Hematopoietic multipotent progenitor cell treated with erythropoietin and hydrocortisone succinate and interleukin-3 and kit ligand, for 8 days (in vitro differentiated cells): Measurements from ENCODE around the gene DNAH14.
"Not testable (repeated sequence)": the region's sequence is repeated elsewhere in the genome, so short reads cannot be mapped to it uniquely, and the experiment has no call there.

Source experiments
- DNase-seq: peaks from one replicate; pipeline ENCODE4 v3.0.0-alpha.2; 2015

The DNAH14 gene

GRCh38 chr1:225159793-225160192, 230.3 kb downstream of the DNAH14 start:
- no peak for DNase-seq

DNA sequence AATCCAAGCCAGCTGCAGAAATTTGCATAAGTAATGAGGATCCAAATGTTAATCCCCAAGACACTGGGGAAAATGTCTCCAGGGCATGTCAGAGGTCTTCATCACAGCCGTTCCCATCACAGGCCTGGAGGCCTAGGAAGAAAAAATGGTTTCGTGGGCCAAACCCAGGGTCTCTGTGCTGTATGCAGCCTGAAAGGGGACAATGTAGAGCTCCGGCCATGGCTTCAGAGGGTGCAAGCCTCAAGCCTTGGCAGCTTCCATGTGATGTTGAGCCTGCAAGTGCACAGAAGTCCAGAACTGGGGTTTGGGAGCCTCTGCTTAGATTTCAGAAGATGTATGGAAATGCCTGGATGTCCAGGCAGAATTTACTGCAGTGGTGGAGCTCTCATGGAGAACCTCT, 247.9 kb downstream of the DNAH14 start:
- not testable (repeated sequence) for DNase-seq

DNA sequence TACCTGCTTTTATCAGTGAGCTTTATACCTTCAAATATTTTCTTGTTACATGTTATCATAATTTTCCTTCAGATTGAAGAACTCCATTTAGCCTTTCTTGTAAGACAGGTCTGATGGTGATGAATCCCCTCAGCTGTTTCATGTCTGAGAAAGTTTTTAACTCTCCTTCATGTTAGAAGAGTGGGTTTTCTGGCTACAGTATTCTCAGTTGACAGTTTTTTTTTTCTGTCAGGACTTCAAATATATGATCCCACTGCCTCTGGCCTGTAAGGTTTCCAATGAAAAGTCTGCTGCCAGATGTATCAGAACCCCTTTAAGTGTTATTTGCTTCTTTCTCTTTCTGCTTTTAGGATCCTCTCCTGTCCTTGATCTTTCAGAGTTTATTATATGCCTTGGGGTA, 250.2 kb downstream of the DNAH14 start:
- DNase-seq, result no peak

DNA sequence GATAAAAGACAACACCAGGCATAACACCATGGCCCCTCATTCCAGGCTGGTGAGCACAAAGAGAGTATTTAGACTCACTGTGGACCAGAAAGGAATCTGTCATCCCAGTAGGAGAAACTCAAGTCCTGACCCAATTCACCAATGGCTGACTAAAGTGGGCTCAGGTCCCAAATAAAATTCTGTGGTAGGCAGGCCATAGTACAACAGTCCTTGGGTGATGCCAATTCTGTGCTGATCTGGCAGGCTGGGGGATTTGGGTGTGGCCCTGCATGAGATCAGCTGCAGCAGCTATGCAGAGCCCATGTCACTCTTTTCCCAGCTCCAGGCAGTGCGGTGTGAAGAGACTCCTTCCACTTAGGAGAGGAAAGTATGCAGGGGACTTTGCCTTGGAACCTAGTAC, 253.2 kb downstream of the DNAH14 start:
- no peak for DNase-seq

- no peak for DNase-seq
Measured at GRCh38 chr1:225191199-225191753, 261.8 kb downstream of the DNAH14 start.

DNA sequence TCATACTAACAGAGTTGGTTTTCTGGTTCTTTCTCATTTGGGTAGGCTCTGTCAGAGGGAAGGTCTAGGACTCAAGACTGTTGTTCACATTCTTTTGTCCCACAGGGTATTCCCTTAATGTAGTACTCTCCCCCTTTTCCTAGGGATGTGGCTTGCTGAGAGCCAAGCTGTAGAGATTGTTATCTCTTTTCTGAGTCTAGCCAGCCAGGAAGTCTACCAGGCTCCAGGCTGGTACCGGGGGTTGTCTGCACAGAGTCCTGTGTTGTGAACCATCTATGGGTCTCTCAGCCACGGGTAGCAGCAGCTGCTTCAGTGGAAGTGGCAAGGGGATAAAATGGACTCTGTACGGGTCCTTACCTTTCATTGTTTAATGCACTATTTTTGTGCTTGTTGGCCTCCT, 272.0 kb downstream of the DNAH14 start:
- DNase-seq, result no peak

- DNase-seq, result no peak
Measured at GRCh38 chr1:225207791-225208190, 278.3 kb downstream of the DNAH14 start.

DNA sequence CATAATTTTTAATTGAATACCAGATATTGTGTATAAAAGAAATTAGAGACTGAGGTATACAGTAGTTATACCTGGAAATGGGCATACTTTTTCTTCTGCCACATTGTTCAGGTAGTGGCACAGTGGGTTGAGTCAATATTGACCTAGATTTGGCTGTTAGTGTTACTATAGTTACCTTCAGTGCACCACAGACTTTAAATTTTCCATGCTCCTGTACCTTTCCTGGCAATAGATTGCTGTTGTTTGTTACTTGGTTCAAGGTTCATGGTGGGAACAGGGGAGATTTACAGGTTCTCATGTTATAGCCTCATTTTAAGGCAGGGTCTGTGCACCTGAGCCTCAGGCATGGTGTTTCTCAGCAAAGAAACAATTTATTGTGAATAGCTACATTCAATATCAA, 279.7 kb downstream of the DNAH14 start:
- no peak for DNase-seq

GRCh38 chr1:225210180-225210579, 280.7 kb downstream of the DNAH14 start:
- not testable (repeated sequence) for DNase-seq

DNA sequence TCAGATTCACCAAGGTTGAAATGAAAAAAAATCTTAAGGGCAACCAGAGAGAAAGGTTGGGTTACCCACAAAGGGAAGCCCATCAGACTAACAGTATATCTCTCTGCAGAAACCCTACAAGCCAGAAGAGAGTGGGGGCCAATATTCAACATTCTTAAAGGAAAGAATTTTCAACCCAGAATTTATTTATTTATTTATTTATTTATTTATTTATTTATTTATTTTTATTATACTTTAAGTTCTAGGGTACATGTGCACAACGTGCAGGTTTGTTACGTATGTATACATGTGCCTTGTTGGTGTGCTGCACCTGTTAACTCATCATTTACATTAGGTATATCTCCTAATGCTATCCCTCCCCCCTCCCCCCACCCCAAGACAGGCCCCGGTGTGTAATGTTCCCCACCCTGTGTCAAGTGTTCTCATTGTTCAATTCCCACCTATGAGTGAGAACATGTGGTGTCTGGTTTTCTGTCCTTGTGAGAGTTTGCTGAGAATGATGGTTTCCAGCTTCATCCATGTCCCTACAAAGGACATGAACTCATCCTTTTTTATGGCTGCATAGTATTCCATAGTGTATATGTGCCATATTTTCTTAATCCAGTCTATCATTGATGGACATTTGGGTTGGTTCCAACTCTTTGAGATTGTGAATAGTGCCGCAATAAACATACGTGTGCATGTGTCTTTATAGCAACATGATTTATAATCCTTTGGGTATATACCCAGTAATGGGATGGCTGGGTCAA, 282.4 kb downstream of the DNAH14 start:
- DNase-seq, result not testable (repeated sequence)

- no peak for DNase-seq
Measured at GRCh38 chr1:225224287-225224686, 294.8 kb downstream of the DNAH14 start.

DNA sequence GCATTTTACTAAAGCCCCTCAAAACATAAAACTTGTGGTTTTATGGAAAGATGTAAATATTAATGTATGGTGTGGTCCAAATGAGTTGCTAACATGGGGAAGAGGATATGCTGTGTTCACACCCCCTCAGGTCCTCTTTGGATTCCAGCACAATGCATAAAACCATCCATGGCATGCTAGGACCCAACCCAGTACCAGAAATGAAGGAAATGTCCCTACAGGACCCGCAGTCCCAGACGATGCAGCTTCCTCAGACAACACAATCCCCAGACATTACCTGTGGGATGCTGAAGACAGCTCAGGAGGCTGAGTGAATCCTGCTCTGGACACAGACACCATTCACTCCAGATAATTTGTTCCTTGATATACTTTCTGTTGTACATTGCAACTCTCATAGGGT, 296.2 kb downstream of the DNAH14 start:
- DNase-seq, result no peak

DNA sequence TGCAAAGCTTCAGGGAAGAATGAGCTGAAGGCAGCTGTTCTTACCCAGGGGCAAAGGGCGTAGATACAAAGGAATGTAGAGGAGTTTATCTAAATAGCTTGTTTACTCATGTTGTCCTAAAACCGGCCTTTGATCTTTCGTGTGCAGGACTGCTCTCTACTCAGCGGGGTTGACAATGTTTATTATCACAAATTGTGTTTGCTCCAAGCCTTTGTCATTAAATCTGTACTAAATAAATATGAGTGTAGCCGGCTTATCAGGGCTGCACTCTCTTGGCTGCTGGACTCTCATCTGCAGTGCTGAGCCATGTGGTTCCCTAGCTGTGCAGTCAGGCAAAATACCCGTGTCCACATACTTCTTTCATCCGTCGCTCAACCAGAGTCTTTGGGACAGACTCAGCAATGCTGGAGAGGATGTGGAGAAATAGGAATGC, 299.4 kb downstream of the DNAH14 start:
- DNase-seq, result no peak

DNA sequence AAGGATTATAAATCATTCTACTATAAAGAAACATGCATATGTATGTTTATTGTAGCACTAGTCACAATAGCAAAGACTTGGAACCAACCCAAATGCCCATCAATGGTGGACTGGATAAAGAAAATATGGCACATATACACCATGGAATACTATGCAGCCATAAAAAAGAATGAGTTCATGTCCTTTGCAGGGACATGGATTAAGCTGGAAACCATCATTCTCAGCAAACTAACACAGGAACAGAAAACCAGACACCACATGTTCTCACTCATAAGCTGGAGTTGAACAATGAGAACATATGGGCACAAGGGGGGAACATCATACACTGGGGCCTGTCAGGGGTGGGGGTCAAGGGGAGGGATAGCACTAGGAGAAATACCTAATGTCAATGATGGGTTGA, 300.0 kb downstream of the DNAH14 start:
- DNase-seq, result not testable (repeated sequence)

DNA sequence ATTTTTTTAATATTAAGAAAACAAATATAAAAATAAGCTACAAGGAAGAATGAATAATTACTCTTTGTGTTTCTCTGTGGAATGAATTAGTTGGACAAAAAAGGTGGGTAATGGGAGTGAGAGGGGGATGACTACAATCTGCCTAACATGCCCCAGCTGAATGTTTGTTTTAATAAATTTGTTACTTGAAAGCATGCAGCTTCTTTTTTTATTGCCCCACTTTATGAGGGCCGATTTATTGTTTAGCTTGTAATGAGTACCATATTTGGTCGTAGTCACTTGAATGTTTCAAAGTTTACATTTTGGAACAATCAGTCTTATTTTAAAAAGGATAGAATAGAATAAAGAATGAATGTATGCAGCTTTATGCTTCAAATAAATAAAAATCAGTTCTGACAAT, 301.0 kb downstream of the DNAH14 start:
- DNase-seq, result no peak

GRCh38 chr1:225232930-225233329, 303.5 kb downstream of the DNAH14 start:
- not testable (repeated sequence) for DNase-seq

GRCh38 chr1:225242611-225243010, 313.1 kb downstream of the DNAH14 start:
- DNase-seq, result no peak

DNA sequence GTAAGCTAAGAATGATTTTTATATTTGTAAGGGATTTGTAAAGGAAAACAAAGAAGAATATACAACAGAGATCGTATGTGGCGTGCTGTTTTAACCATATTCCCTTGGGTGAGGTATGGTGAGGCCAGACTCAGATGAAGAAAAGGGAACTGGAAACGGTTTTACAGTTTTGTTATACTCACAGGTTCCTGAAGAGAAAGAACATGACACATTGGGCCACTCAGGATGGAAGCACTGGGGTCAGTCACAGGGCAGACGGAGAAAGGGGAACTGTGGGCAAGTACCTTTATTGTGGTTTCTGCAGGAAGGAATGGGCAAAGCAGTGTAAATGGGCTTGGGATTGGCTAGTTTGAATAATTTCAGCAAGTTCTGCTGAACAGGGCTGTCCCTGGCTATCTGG, 321.0 kb downstream of the DNAH14 start:
- DNase-seq, result peak; percentile 3

DNA sequence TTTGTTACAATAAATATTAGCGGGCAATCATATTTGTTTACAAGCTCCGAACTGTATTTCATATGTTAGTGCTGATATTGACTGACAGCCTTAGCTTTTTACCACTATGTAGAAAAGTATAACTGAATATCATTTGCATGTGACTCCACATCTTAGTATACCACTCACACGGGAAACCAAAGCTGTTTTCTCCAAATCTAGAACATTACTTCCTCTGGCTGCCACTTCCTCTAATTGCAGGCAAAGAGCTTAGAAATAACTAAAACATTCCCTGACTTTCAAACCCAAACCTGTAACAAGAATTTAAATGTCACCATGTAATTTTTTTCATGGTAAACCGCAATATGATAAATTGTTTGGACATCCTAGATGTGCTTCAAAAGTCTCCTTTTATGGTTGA, 323.7 kb downstream of the DNAH14 start:
- DNase-seq, result no peak

DNA sequence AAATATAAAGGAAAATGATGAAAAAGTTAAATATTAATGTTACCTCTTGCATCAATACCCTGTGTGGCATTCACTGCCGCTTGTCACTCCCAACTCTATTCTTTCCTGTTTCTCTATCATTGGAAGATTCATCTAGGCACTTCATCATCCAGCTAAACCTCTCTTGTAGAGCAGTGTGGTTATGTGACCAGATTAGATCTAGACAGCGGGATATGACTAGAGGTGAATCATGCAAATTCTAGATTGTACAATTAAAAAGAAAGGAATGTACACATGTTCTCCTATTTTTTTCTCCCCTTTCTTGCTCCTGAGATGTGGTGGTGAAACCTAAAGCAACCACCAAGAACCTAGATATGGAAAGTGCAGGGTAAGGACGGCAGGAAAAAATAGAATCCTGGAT, 324.3 kb downstream of the DNAH14 start:
- no peak for DNase-seq

DNA sequence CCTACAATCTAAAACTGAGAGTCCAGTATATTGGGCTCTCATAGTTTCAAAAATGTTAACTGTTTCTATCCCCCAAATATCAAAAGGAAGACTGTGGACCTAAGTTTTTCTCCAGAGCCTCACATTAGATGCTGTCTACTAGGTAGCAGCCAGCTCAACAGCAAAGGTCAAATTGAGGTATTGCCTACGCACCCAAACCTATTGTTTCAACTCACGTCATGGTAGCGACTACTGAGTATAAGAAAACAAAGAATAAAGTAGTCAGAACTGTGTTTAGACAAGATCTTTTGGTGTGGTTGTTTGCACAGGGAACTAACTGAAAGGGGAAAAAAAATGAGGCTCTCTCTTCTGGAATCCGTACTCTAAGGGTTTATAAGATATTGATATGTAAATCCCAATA, 325.2 kb downstream of the DNAH14 start:
- DNase-seq, result no peak

DNA sequence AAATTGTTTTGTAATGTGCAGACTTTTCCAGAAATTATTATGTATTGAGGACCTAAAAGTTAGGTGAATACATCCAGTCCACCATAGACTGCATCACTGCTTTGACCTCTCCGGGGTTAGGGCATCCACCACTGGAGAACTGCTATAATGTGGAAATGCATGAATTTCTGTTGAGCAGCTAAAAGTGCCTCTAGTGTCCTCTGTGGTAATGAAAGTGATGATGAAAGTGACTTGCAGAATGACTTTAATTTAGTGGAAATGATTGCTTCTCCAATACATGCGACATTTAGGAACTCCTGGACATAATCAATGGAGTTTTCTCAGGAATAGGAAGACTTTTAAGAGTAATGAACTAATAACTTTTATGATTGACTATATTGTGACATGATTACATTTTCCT, 327.6 kb downstream of the DNAH14 start:
- DNase-seq, result no peak

DNA sequence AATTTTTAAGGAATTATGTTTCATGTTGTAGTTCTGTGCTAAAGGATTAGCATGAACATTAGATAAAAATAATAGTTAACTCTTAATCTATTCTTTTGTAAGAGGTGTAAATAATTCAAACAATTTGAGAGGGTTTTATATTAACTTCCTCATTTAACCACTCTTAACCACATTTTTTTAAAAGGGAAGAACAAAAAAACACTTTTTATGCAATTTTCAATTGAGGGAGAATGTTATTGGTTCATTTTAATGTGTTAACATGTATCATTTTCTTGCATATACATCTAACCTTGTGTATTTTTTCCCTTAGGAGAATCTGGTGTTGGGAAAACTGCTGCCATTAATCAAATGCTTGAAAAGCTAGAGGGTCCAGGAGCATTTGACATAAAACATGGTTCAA, 329.3 kb downstream of the DNAH14 start:
- no peak for DNase-seq

DNA sequence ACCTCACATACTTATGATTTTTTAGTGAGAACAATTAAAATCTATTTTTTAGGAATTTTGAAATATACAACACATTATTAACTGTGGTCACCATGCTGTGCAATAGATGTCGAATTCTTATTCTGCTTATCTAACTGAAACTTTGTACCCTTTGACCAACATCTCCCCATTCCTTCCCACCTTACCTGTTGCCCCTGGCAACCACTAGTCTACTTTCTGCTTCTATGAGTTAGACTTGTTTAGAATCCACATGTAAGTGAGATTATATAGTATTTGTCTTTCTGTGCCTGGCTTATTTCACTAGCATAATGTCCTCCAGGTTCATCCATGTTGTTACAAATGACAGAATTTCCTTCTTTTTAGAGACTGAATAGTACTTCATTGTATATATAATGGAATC, 330.1 kb downstream of the DNAH14 start:
- DNase-seq, result no peak

DNA sequence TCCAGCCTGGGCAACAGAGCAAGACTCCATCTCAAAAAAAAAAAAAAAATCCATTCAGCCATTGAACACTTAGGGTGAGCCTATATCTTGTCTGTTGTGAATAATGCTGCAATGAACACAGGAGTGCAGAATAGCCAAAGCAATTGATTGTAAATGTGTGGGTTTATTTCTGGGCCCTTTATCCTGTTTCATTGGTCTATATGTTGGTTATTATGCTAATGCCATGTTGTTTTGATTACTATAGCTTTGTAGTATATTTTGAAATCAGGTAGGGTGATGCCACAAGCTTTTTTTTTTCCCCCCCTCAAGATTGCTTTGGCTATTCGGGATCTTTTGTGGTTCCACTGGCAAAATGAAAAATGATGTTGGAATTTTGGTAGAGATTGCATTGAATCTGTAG, 330.8 kb downstream of the DNAH14 start:
- DNase-seq, result no peak
